Small intestine (tissue), 7 donors: ENCODE data around the gene NKD2. TPM values are rescaled to one million over a fixed set of nuclear protein-coding genes. Genes with fewer than 3 reads are reported as not detected.

ENCODE experiments used
- DNase-seq, 2 donors: peaks; one replicate each; pipeline versions ENCODE4 v3.0.0 to v3.0.0-alpha.2; 2013
- FAIRE-seq: peaks from 2 replicates; lab custom pipeline; 2012; peaks lifted over from hg19 to GRCh38; lab: Jason Lieb, UNC
- H3K27ac ChIP-seq, 3 donors: one replicate each; pipeline ENCODE4 v1.5.1; 2013; ENCODE audit warnings: low read length in 2 of 3, mild to moderate bottlenecking in 2 of 3, control low read depth in 1 of 3, inconsistent platforms in 1 of 3, low read depth in 1 of 3, moderate library complexity in 1 of 3
- H3K27me3 ChIP-seq, 3 donors: one replicate each; pipeline ENCODE4 v1.6.1; 2013; ENCODE audit warnings: low read length in 3 of 3, inconsistent platforms in 1 of 3; ENCODE audit not compliant: control insufficient read depth in 3 of 3, insufficient read depth in 3 of 3
- H3K36me3 ChIP-seq, 3 donors: one replicate each; pipeline ENCODE4 v1.6.1; 2013; ENCODE audit warnings: low read length in 3 of 3, inconsistent platforms in 1 of 3, low read depth in 1 of 3, mild to moderate bottlenecking in 1 of 3, moderate library complexity in 1 of 3; ENCODE audit not compliant: control insufficient read depth in 3 of 3, insufficient read depth in 2 of 3
- H3K4me1 ChIP-seq, 3 donors: one replicate each; pipeline ENCODE4 v1.6.1; 2013; ENCODE audit warnings: low read length in 2 of 3, inconsistent platforms in 1 of 3, low read depth in 1 of 3, mild to moderate bottlenecking in 1 of 3, moderate library complexity in 1 of 3; ENCODE audit not compliant: control insufficient read depth in 3 of 3, insufficient read depth in 2 of 3
- H3K4me3 ChIP-seq, 3 donors: one replicate each; pipeline ENCODE4 v1.5.1; 2013; ENCODE audit warnings: low read length in 3 of 3, control low read depth in 1 of 3, inconsistent platforms in 1 of 3, low read depth in 1 of 3, mild to moderate bottlenecking in 1 of 3, moderate library complexity in 1 of 3
- H3K9me3 ChIP-seq, 2 donors: one replicate each; pipeline ENCODE4 v1.6.1; 2013; ENCODE audit warnings: low read depth in 1 of 2, low read length in 1 of 2; ENCODE audit not compliant: control insufficient read depth in 2 of 2, insufficient read depth in 1 of 2
- WGBS, 3 donors: extraction: QIAGEN DNeasy Blood & Tissue Kit; methylation state at CpG; one replicate each; pipeline ENCODE4 v1.1.7; 2013; 5-methylcytosine and 5-hydroxymethylcytosine counted together
- polyA plus RNA-seq, 4 donors: library from polyadenylated mRNA; stranded (reverse) in 3 of 4; unstranded in 1 of 4; fragments of 200-250 nt in 3 of 4; fragments of 120-200 nt in 1 of 4; gene quantifications; one replicate each; pipeline versions ENCODE4 v1.2.1 to v1.2.3, GENCODE V29; 2013
- donor health status: healthy with polysubstance abuse.
- donor health status: control.
- donor health status: control.
- donor health status: Bipolar disorder and iron deficiency.
- donor health status: healthy.

The NKD2 gene
- polyA plus RNA-seq, 4 donors = 0.22 to 11.9 (median 2.2) TPM

DNA sequence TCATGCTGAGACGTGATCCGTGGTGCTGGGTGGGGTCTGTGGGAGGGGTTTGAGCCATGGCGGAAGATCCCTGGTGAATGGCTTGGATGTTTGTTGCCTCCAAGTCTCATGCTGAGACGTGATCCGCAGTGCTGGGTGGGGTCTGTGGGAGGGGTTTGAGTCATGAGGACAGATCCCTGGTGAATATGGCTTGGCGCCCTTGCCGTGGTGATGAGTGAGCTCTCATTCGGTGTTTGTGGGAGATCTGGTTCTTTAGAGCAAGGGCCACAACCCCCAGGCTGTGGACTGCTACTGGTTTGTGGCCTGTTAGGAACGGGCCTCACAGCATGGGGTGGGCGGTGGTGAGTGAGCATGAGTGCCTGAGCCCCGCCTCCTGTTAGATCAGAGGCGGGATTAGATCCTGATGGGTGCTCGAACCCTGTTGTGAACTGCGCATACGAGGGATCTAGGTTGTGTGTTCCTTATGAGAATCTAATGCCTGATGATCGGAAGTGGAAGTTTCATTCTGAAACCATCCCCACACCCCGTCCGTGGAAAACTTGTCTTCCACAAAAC lies 31.2 kb downstream of the NKD2 start:
- 91 to 96% (median 92%) methylated on average over 16 to 18 of the region's 18 CpGs for WGBS, 3 donors

DNA sequence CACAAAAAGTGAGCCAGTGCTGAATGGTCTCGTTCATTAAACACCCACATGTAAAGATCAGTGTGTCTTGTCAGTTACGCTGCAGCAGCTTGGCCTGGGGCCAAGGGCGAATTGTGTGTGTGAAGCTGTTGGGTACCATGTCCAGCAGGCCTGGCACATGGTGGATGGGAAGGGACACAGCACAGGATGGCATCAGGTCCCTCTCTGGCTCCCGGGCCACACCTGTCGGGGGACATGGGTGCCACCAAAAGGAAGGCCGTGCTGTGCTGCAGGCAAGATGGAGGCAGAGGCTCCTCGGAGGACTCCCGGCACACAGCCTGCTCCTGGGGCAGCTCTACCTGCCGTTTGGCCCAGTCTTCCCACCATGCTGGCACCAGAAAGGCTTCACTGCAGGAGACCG lies 32.0 kb downstream of the NKD2 start:
- FAIRE-seq = no peak

More for the DNA sequence above, 31.2 kb downstream of the NKD2 start:
- H3K9me3 ChIP-seq = peaks cover 0 to 6% of the 10 kb centered on the region in 2 donors
- DNase-seq (no peak), FAIRE-seq (no peak)
- H3K27ac ChIP-seq = no peak overlapping the region
- peaks cover 0 to 48% (median 0%) of the 10 kb centered on the region in 3 donors for H3K36me3 ChIP-seq
- H3K4me3 ChIP-seq = no peak overlapping the region
- no peaks in the 10 kb centered on the region for H3K27me3 ChIP-seq
- no peaks in the 10 kb centered on the region for H3K4me1 ChIP-seq

DNA sequence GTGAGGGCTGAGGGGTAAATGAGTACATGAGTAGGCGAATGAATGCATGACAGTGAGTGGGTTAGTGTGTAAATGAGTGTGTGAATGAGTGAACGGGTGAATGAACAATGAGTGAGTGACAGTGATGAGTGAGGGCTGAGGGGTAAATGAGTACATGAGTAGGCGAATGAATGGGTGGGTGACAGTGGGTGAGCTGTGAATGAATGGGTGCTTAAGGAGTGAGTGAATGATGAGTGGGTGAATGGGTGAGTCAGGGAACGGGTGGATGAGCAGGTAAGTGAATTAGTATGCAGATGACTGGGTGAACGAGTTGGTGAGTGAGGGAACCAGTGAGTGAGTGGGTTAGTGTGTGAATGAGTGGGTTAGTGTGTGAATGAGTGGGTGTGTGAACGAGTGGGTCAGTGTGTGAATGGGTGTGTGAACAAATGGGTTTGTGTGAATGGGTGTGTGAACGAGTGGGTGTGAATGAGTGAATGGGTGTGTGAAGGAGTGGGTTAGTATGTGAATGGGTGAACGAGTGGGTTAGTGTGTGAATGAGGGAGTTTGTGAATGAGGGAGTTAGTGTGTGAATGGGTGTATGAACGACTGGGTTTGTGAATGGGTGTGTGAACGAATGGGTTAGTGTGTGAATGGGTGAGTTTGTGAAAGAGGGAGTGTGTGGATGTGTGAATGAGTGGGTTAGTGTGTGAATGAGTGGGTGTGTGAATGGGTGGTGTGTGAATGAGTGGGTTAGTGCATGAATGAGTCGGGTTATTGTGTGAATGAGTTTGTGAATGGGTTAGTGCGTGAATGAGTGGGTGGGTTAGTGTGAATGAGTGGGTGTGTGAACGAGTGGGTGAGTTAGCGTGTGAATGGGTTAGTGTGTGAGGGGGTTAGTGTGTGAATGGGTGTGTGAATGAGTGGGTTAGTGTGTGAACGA lies 32.9 kb downstream of the NKD2 start:
- FAIRE-seq (no peak), DNase-seq (no peak)
- Histone ChIP-seq H3K27ac (no peak overlapping the region), H3K27me3 (no peaks in the 10 kb centered on the region), H3K9me3 (peaks cover 0 to 6% of the 10 kb centered on the region in 2 donors), H3K36me3 (peaks cover 0 to 37% (median 0%) of the 10 kb centered on the region in 3 donors), H3K4me3 (no peak overlapping the region), H3K4me1 (no peaks in the 10 kb centered on the region)
- WGBS, 3 donors = 79 to 85% (median 80%) methylated on average over 15 of the region's 15 CpGs

More for the DNA sequence above, 32.0 kb downstream of the NKD2 start:
- Histone ChIP-seq H3K27me3 (no peaks in the 10 kb centered on the region), H3K4me3 (no peak overlapping the region), H3K27ac (no peak overlapping the region), H3K9me3 (peaks cover 0 to 6% of the 10 kb centered on the region in 2 donors), H3K36me3 (peaks cover 0 to 43% (median 0%) of the 10 kb centered on the region in 3 donors), H3K4me1 (no peaks in the 10 kb centered on the region)
- 87 to 93% (median 90%) methylated on average over 10 of the region's 10 CpGs for WGBS, 3 donors
- no peak for DNase-seq

DNA sequence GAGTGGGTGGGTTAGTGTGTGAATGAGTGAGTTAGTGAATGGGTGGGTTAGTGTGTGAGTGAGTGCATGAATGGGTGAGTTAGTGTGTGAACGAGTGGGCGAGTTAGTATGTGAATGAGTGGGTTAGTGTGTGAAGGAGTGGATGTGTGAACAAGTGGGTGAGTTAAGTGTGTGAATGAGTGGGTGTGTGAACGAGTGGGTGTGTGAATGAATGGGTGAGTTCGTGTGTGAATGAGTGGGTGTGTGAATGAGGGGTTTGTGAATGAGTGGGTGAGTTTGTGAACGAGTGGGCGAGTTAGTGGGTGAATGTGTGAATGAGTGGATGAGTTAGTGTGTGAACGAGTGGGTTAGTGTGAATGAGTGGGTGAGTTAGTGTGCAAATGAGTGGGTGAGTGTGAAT lies 34.0 kb downstream of the NKD2 start:
- FAIRE-seq (no peak), DNase-seq (no peak)
- H3K4me3 ChIP-seq = no peak overlapping the region
- no peaks in the 10 kb centered on the region for H3K27me3 ChIP-seq
- peaks cover 0 to 6% of the 10 kb centered on the region in 2 donors for H3K9me3 ChIP-seq
- H3K4me1 ChIP-seq = no peaks in the 10 kb centered on the region
- peaks cover 0 to 29% (median 0%) of the 10 kb centered on the region in 3 donors for H3K36me3 ChIP-seq
- no peak overlapping the region for H3K27ac ChIP-seq
- 80 to 86% (median 85%) methylated on average over 7 of the region's 7 CpGs for WGBS, 3 donors

DNA sequence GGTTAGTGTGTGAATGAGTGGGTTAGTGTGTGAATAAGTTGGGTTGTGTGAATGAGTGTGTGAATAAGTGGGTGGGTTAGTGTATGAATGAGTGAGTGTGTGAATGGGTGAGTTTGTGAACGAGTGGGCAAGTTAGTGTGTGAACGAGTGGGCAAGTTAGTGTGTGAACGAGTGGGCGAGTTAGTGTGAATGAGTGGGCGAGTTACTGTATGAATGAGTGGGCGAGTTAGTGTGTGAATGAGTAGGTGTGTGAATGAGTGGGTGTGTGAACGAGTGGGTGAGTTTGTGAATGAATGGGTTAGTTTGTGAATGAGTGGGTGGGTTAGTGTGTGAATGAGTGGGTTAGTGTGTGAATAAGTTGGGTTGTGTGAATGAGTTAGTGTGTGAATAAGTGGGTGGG lies 34.7 kb downstream of the NKD2 start:
- Histone ChIP-seq H3K27me3 (no peaks in the 10 kb centered on the region), H3K9me3 (peaks cover 0 to 6% of the 10 kb centered on the region in 2 donors), H3K27ac (no peak overlapping the region), H3K36me3 (peaks cover 0 to 22% (median 0%) of the 10 kb centered on the region in 3 donors), H3K4me1 (no peaks in the 10 kb centered on the region), H3K4me3 (no peak overlapping the region)
- DNase-seq = no peak
- 81 to 89% (median 84%) methylated on average over 7 of the region's 7 CpGs for WGBS, 3 donors
- FAIRE-seq = no peak

DNA sequence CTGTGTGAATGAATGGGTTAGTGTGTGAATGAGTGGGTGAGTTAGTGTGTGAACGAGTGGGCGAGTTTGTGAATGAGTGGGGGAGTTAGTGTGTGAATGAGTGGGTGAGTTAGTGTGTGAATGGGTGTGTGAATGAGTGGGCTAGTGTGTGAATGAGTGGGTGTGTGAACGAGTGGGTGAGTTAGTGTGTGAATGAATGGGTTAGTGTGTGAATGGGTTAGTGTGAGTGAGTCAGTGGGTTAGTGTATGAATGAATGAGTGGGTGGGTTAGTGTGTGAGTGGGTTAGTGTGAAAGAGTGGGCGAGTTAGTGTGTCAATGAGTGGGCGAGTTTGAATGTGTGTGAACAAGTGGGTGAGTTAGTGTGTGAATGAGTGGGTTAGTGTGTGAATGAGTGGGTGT lies 35.5 kb downstream of the NKD2 start:
- WGBS, 3 donors = 86 to 90% (median 89%) methylated on average over 5 of the region's 5 CpGs
- Histone ChIP-seq H3K36me3 (peaks cover 0 to 19% (median 0%) of the 10 kb centered on the region in 3 donors), H3K9me3 (peaks cover 0 to 6% of the 10 kb centered on the region in 2 donors), H3K27me3 (no peaks in the 10 kb centered on the region), H3K4me1 (no peaks in the 10 kb centered on the region), H3K27ac (no peak overlapping the region), H3K4me3 (no peak overlapping the region)
- FAIRE-seq = no peak
- no peak for DNase-seq

DNA sequence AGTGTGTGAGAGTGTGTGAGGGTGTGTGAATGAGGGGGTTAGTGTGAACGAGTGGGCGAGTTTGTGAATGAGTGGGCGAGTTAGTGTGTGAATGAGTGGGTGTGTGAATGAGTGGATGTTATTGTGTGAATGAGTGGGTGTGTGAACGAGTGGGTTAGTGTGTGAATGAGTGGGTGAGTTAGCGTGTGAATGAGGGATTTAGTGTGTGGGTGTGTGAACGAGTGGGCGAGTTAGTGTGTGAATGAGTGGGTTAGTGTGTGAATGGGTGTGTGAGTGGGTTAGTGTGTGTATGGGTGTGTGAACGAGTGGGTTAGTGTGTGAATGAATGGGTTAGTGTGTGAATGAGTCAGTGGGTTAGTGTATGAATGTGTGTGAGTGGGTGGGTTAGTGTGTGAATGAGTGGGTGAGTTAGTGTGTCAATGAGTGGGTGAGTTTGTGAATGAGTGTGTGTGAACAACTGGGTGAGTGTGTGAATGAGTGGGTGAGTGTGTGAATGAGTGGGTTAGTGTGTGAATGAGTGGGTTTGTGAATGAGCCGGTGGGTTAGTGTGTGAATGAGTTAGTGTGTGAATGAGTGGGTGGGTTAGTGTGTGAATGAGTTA lies 37.5 kb downstream of the NKD2 start:
- no peak overlapping the region for H3K27ac ChIP-seq
- no peaks in the 10 kb centered on the region for H3K4me1 ChIP-seq
- FAIRE-seq (no peak), DNase-seq (no peak)
- peaks cover 0 to 18% (median 0%) of the 10 kb centered on the region in 3 donors for H3K36me3 ChIP-seq
- 87 to 90% (median 88%) methylated on average over 9 of the region's 9 CpGs for WGBS, 3 donors
- no peaks in the 10 kb centered on the region for H3K9me3 ChIP-seq
- no peak overlapping the region for H3K4me3 ChIP-seq
- no peaks in the 10 kb centered on the region for H3K27me3 ChIP-seq

DNA sequence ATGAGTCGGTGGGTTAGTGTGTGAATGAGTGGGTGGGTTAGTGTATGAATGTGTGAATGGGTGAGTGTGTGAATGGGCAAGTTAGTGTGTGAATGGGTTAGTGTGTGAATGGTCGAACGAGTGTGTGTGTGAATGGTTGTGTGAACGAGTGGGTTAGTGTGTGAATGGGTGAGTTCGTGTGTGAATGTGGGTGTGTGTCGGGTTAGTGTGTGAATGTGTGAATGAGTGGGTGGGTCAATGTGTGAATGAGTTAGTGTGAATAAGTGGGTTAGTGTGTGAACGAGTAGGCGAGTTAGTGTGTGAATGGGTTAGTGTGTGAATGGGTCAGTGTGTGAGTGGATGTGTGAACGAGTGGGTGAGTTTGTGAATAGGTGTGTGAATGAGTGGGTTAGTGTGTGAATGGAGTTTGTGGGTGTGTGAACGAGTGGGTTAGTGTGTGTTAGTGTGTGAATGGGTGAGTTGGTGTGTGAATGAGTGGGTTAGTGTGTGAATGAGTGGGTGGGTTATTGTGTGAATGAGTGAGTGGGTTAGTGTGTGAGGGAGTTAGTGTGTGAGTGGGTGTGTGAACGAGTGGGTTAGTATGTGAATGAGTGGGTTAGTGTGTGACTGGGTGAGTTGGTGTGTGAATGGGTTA lies 38.8 kb downstream of the NKD2 start:
- Histone ChIP-seq H3K4me1 (no peaks in the 10 kb centered on the region), H3K4me3 (no peak overlapping the region), H3K27me3 (no peaks in the 10 kb centered on the region), H3K36me3 (peaks cover 0 to 32% (median 4%) of the 10 kb centered on the region in 3 donors), H3K27ac (no peak overlapping the region), H3K9me3 (no peaks in the 10 kb centered on the region)
- FAIRE-seq = no peak
- no peak for DNase-seq
- 90 to 92% (median 91%) methylated on average over 11 of the region's 11 CpGs for WGBS, 3 donors
